ENCODE measurements around the gene CD84.
"Not testable (repeated sequence)": the region's sequence is repeated elsewhere in the genome, so short reads cannot be mapped to it uniquely, and the experiment has no call there.

CD84 gene

GRCh38 chr1:160537714-160538665 is 41.3 kb downstream of the CD84 start:
- DNase-seq (ENCODE audit: low read depth, low spot score) = no peak
- TF ChIP-seq CTCF (IDR thresholded peaks at IDR 0.05; ENCODE audit: insufficient read depth, low read length, missing control alignments) = no peak
- ChIA-PET CTCF (no interaction called here), POLR2A (no interaction called here)
- H3K4me3 ChIP-seq (ENCODE audit: low read depth, low read length) = no peak overlapping the region

GRCh38 chr1:160534823-160535605 is 44.3 kb downstream of the CD84 start:
- POLR2A ChIA-PET = no interaction called here
- CTCF ChIA-PET = no interaction called here
- no peak for TF ChIP-seq CTCF (IDR thresholded peaks at IDR 0.05; ENCODE audit: insufficient read depth, low read length, missing control alignments)
- H3K4me3 ChIP-seq (ENCODE audit: low read depth, low read length) = no peak overlapping the region
- no peak for DNase-seq (ENCODE audit: low read depth, low spot score)

GRCh38 chr1:160532557-160532813 is 46.8 kb downstream of the CD84 start:
- CTCF ChIA-PET; DNase-seq (ENCODE audit: low read depth, low spot score); H3K4me3 ChIP-seq (ENCODE audit: low read depth, low read length); POLR2A ChIA-PET: not testable (repeated sequence)

GRCh38 chr1:160531809-160532556 is 47.3 kb downstream of the CD84 start:
- DNase-seq (ENCODE audit: low read depth, low spot score); CTCF ChIA-PET: not testable (repeated sequence)

GRCh38 chr1:160529401-160529952 is 49.8 kb downstream of the CD84 start:
- POLR2A ChIA-PET; DNase-seq (ENCODE audit: low read depth, low spot score); CTCF ChIA-PET; H3K4me3 ChIP-seq (ENCODE audit: low read depth, low read length): not testable (repeated sequence)

More at GRCh38 chr1:160531809-160532556, 47.3 kb downstream of the CD84 start:
- H3K4me3 ChIP-seq (ENCODE audit: low read depth, low read length); POLR2A ChIA-PET: not testable (repeated sequence)

- CTCF ChIA-PET = not testable (repeated sequence)
Observed at GRCh38 chr1:160523789-160524188, 55.5 kb downstream of the CD84 start.

GRCh38 chr1:160522622-160523345 is 56.5 kb downstream of the CD84 start, which contains the start of gene SLAMF6:
Gene SLAMF6, minus strand, starts transcription at chr1:160523255. Its CDS starts 63 bp downstream, at chr1:160523192.
- CTCF ChIA-PET = no interaction called here
- no peak within 1 kb of the TSS for H3K4me3 ChIP-seq (ENCODE audit: low read depth, low read length)
- POLR2A ChIA-PET = no interaction called here

More at GRCh38 chr1:160523789-160524188, 55.5 kb downstream of the CD84 start:
- H3K4me3 ChIP-seq (ENCODE audit: low read depth, low read length); POLR2A ChIA-PET; DNase-seq (ENCODE audit: low read depth, low spot score): not testable (repeated sequence)

More at GRCh38 chr1:160522622-160523345, 56.5 kb downstream of the CD84 start, which contains the start of gene SLAMF6:
- DNase-seq (ENCODE audit: low read depth, low spot score) = no peak
- TF ChIP-seq CTCF (IDR thresholded peaks at IDR 0.05; ENCODE audit: insufficient read depth, low read length, missing control alignments) = no peak
